ENCODE measurements around the gene SCP2.
"Not testable (repeated sequence)": the region's sequence is repeated elsewhere in the genome, so short reads cannot be mapped to it uniquely, and the experiment has no call there.

Gene SCP2

DNA sequence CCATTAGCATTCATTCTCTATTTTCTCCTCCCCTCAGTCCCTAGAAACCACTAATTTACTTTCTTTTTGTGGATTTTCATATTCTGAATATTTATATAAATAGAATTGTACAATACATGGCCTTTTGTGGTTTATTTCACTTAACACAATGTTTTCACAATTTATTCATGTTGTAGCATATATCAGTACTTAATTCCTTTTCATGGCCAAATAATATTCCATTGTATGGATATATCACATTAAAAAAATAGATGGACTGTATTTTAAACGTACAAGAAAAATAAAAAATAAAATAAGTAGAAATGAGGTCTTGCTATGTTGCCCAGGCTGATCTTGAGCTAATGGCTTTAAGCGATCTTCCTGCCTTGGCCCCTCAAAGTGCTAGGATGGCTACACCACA is 25.0 kb downstream of the SCP2 start:
- TF ChIP-seq, protein P1, sequence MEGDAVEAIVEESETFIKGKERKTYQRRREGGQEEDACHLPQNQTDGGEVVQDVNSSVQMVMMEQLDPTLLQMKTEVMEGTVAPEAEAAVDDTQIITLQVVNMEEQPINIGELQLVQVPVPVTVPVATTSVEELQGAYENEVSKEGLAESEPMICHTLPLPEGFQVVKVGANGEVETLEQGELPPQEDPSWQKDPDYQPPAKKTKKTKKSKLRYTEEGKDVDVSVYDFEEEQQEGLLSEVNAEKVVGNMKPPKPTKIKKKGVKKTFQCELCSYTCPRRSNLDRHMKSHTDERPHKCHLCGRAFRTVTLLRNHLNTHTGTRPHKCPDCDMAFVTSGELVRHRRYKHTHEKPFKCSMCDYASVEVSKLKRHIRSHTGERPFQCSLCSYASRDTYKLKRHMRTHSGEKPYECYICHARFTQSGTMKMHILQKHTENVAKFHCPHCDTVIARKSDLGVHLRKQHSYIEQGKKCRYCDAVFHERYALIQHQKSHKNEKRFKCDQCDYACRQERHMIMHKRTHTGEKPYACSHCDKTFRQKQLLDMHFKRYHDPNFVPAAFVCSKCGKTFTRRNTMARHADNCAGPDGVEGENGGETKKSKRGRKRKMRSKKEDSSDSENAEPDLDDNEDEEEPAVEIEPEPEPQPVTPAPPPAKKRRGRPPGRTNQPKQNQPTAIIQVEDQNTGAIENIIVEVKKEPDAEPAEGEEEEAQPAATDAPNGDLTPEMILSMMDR (IDR thresholded peaks at IDR 0.05; ENCODE audit: extremely low read depth, missing control alignments), result no peak
- no peak for DNase-seq (ENCODE audit: low spot score)

DNA sequence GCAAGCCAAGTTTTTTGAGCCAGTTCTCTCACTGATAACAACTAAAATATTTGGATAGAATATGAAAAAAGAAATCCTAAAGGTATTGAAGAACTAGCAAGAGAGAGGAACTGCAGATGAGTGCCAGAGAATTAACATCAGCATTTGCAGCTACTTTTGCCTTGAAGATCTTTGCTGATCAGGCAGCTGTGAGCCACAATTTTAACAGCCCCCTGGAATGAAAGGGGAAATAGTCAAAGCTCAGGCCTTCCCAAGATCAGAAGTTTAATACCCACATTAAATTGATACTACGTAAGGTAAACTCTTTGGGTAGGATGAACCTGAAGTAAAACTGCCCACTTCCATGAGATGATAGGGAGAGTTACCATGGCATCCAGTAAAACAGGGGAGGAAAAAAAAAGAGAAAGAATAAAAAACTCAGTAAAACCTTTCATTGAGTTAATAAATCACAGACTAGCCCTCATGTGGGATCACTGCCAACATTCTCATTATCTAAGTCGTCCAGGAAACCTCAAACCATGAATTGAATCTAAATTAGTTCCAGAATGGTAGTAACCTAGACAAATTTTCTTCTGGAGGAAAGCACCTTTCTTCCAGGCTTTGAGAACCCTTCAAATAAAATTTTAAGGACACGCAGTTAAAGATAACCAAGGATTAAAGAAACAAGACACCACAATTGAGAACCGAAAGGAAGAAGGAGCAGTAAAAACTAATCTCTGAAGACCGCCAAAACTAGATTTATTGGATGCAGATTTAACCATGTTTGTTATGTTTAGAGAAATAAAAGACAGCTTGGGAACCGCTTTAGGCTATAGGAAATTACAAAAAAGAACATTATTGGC is 28.3 kb downstream of the SCP2 start:
- DNase-seq (ENCODE audit: low spot score), result no peak
- TF ChIP-seq, protein P1 (IDR thresholded peaks at IDR 0.05; ENCODE audit: extremely low read depth, missing control alignments), result no peak

DNA sequence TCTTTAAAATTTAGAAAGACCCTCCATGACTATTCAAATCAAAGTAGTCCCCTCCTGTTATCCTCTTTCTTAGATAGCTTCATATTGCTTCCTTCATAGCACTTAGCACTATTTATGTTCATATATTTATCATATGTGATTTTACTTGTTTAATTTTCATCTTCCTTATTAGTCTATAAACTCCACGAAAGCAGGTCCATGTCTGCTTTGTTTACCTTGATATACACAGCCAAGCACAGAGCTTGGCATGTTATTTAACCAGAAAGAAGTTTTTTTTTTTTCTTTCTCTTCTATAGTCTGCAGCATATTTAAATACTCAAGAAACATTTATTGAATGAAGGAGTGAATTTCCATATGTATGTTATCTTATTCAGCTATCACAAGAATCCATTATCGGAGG is 36.0 kb downstream of the SCP2 start:
- TF ChIP-seq, protein P1 (IDR thresholded peaks at IDR 0.05; ENCODE audit: extremely low read depth, missing control alignments), result no peak
- no peak for DNase-seq (ENCODE audit: low spot score)

DNA sequence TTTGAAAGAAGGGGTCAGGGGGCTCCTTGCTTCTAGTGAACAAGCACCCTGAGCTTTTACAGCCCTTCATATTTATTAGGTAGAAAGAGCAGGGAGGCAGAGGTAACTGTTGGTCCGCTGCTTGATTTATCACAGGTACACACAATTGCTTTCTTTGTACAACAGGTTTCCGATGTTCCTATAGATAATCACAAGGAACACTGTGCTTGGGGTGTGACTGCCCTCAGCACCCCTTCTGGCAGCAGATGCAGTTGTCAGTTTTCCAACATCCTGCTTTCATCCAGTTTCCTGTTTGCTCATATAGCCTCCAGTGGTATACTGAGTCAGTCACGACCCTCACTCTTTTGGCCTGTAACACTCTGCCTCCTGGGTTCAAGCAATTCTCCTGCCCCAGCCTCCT is 40.6 kb downstream of the SCP2 start:
- TF ChIP-seq, protein P1 (IDR thresholded peaks at IDR 0.05; ENCODE audit: extremely low read depth, missing control alignments), result no peak
- no peak for DNase-seq (ENCODE audit: low spot score)

DNA sequence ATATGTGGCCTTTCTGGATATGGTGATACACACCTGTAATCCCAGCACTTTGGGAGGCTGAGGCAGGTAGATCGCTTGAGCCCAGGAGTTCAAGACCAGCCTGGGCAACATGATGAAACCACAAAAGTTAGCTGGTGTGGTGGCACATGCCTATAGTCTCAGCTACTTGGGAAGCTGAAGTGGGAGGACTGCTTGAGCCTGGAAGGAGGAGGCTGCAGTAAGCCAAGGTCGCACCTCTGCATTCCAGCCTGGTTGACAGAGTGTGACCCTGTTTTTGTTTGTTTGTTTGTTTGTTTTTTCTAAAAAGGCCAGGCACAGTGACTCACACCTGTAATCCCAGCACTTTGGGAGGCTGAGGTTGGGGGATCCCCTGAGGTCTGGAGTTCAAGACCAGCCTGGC is 42.2 kb downstream of the SCP2 start:
- not testable (repeated sequence) for DNase-seq (ENCODE audit: low spot score)

DNA sequence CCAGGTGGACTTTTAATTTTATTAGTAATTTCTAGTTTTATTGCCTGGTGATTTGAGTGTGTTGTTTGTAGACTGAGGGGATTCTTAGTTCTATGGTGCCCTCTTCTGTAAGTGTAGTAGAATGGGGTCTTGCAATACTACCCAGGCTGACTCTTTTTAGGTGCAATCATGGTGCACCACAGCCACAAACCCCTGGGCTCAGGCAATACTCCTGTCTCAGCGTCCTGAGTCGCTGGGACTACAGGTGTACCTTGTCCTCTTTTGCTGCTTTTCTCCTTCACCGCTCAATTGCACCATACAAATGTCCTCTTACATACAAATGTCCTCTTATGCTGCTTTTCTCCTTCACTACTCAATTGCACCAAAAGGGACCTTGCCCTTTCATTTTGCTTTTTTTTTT is 43.1 kb downstream of the SCP2 start:
- TF ChIP-seq, protein P1 (IDR thresholded peaks at IDR 0.05; ENCODE audit: extremely low read depth, missing control alignments), result no peak
- DNase-seq (ENCODE audit: low spot score), result no peak

DNA sequence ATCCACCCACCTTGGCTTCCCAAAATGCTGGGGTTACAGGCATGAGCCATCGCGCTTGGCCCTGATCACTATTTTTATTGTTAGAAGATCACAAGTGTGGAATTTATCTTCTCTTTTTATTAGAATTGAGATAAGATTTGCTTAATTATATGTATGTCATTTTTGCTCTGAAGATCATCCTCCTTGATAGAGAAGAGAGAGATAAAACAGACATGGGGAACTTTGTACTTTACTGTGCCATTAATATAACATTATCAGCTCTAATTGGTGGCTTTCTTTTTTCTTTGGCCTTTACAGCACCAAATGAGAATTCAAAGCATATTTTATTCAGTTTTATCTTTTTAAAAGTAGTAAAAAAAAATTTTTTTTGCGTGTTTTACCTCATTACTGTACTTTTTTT is 46.8 kb downstream of the SCP2 start:
- TF ChIP-seq, protein P1 (IDR thresholded peaks at IDR 0.05; ENCODE audit: extremely low read depth, missing control alignments), result no peak
- no peak for DNase-seq (ENCODE audit: low spot score)
